ENCODE measurements around the gene COL6A2.

COL6A2 gene

DNA sequence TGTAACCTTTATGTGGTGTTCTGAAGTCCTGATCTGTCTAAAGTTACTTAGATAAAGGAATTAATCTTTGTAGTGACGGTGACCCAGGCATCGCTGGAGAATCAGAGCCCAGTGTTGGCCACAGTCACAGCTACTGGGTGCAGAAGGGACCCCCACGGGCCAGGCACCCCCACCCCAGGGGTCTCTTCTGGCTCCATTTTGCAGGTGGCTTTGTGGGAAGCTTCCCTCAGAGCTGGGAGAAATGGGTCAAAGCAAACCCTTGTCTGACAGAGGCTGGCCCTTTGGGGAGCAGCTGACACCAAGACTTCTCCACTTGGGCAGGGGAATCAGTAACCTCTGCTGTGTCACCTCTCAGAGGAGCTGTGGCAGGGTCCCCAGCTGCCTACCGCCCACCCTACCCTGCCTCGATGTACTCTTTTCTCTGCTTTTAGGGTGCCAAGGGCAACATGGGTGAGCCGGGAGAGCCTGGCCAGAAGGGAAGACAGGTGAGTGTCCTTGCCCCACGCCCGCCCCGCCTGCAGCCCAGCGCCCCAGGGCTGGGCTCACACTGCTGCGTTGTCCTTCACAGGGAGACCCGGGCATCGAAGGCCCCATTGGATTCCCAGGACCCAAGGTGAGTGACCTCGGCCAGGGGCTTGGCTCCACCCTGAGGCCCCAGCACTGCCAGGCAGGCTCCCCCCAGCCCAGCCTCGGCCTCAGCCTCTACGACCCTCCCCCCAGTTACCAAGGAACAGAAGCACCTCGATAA, 17.7 kb downstream of the COL6A2 start:
- Histone ChIP-seq H4K8ac (ENCODE audit: low read length) (no peak overlapping the region), H3K27me3 (ENCODE audit: control insufficient read depth in 1 of 2, insufficient read depth in 1 of 2, low read length in 2 of 2) (no peaks in the 10 kb centered on the region), H3K4me2 (ENCODE audit: low read length, poor library complexity, severe bottlenecking) (no peak overlapping the region), H3K4me1 (ENCODE audit: control insufficient read depth, insufficient read depth, low read depth, low read length) (peaks cover 10% of the 10 kb centered on the region), H2AK5ac (ENCODE audit: low read length, severe bottlenecking) (no peak overlapping the region), H2BK15ac (ENCODE audit: low read depth, poor library complexity, severe bottlenecking) (peak overlapping the region; percentile 8), H2BK5ac (ENCODE audit: low read depth, low read length, poor library complexity, severe bottlenecking) (no peak overlapping the region), H3K27ac (ENCODE audit: low read length, poor library complexity, severe bottlenecking) (no peak overlapping the region), H2AFZ (ENCODE audit: low read depth, low read length) (no peak overlapping the region), H4K91ac (ENCODE audit: low read length) (no peak overlapping the region), H3K9me3 (ENCODE audit: control insufficient read depth, low read length) (peaks cover 8% of the 10 kb centered on the region), H3K36me3 (ENCODE audit: control insufficient read depth in 1 of 2, insufficient read depth in 2 of 2, low read depth in 1 of 2, low read length in 2 of 2) (peaks cover 91 to 95% of the 10 kb centered on the region in 2 experiments), H3K79me1 (replicated peaks; ENCODE audit: low read length, poor library complexity, severe bottlenecking) (peaks cover 53% of the 10 kb centered on the region), H3K14ac (ENCODE audit: low read length in 2 of 2) (no peak overlapping the region), H2BK120ac (ENCODE audit: low read depth, low read length) (no peak overlapping the region), H3K4ac (ENCODE audit: low read depth in 1 of 2, low read length in 2 of 2) (no peak overlapping the region), H3K9ac (ENCODE audit: low read length) (no peak overlapping the region), H3K4me3 (ENCODE audit: insufficient read depth in 1 of 2, low read depth in 1 of 2, low read length in 2 of 2) (no peak overlapping the region), H2BK12ac (ENCODE audit: low read length in 2 of 2) (no peak overlapping the region), H3K23ac (ENCODE audit: low read length in 2 of 2) (no peak overlapping the region), H3K18ac (ENCODE audit: low read depth in 1 of 2, low read length in 2 of 2) (no peak overlapping the region)
- 95% methylated on average over 17 of the region's 17 CpGs for WGBS
- DNase-seq: no peak

DNA sequence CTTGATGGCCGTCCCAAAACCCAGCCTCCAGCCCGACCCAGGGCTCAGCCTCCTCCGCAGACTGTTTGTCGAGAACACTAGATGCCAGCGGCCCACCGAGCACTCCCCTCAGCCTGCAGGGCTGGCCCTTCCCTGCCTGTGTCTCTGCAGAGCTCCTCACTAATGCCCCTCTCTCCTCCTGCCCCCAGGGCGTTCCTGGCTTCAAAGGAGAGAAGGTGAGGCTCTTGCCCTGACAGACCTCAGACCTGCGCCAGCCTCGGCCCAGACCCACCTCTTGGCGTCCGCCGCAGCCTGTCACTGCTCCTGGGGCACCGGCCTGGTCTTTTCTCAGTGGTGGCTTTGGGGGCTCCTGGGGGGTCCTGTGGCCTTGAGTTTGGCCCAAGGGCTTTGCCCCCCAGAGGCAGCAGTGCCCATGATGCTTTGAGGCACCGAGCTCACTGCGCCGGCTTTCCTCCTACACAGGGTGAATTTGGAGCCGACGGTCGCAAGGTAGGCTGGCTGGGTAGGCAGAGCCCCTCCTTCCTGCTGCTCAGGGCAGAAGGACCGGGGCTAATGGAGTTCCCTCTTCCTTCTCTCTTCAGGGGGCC, 18.4 kb downstream of the COL6A2 start:
- Histone ChIP-seq H2AK5ac (ENCODE audit: low read length, severe bottlenecking) (no peak overlapping the region), H2BK5ac (ENCODE audit: low read depth, low read length, poor library complexity, severe bottlenecking) (no peak overlapping the region), H2BK12ac (ENCODE audit: low read length in 2 of 2) (no peak overlapping the region), H3K27me3 (ENCODE audit: control insufficient read depth in 1 of 2, insufficient read depth in 1 of 2, low read length in 2 of 2) (no peaks in the 10 kb centered on the region), H3K4me1 (ENCODE audit: control insufficient read depth, insufficient read depth, low read depth, low read length) (peaks cover 10% of the 10 kb centered on the region), H4K91ac (ENCODE audit: low read length) (no peak overlapping the region), H2BK15ac (ENCODE audit: low read depth, poor library complexity, severe bottlenecking) (no peak overlapping the region), H2BK120ac (ENCODE audit: low read depth, low read length) (no peak overlapping the region), H2AFZ (ENCODE audit: low read depth, low read length) (no peak overlapping the region), H3K9me3 (ENCODE audit: control insufficient read depth, low read length) (peaks cover 8% of the 10 kb centered on the region), H3K14ac (ENCODE audit: low read length in 2 of 2) (no peak overlapping the region), H4K8ac (ENCODE audit: low read length) (no peak overlapping the region), H3K27ac (ENCODE audit: low read length, poor library complexity, severe bottlenecking) (no peak overlapping the region), H3K79me1 (replicated peaks; ENCODE audit: low read length, poor library complexity, severe bottlenecking) (peaks cover 58% of the 10 kb centered on the region), H3K4me2 (ENCODE audit: low read length, poor library complexity, severe bottlenecking) (no peak overlapping the region), H3K36me3 (ENCODE audit: control insufficient read depth in 1 of 2, insufficient read depth in 2 of 2, low read depth in 1 of 2, low read length in 2 of 2) (peaks cover 91 to 95% of the 10 kb centered on the region in 2 experiments), H3K9ac (ENCODE audit: low read length) (peak overlapping the region; percentile 54), H3K4me3 (ENCODE audit: insufficient read depth in 1 of 2, low read depth in 1 of 2, low read length in 2 of 2) (no peak overlapping the region), H3K18ac (ENCODE audit: low read depth in 1 of 2, low read length in 2 of 2) (no peak overlapping the region), H3K23ac (ENCODE audit: low read length in 2 of 2) (no peak overlapping the region), H3K4ac (ENCODE audit: low read depth in 1 of 2, low read length in 2 of 2) (no peak overlapping the region)
- 97% methylated on average over 20 of the region's 20 CpGs for WGBS
- DNase-seq: no peak

DNA sequence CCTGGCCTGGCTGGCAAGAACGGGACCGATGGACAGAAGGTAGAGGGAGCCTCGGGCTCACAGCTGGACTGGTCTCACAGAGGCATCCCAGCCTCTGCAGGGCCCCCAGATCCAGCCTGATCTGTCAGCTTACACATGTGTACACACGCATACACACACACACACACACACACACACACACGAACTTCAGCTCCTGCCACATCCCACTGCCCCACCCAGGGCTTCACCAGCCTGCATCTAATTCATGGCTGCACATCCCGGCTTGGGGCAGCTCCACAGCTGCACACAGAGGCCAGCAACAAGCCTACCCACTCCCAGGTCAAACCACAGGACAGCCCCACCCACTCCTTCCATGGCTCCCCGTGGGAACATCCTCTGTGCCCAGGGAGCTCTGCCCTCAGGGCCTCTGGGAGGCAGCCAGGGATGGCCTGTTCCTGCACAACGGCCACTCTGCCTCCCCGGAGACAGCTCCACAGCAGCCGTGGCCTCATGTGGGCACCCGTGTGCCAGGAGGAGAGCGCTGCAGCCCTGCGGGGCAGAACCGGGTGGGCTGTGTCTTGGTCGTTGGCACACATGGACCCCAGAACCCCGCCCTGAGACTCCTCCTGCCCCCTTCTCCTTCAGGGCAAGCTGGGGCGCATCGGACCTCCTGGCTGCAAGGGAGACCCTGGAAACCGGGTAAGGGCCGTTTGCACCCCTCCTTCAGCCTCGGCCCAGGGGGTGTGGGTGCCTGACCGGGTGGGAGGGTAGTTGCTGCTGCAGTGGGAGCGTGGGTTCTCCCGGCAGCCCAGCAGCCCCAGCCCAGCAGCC, 19.1 kb downstream of the COL6A2 start:
- Histone ChIP-seq H3K36me3 (ENCODE audit: control insufficient read depth in 1 of 2, insufficient read depth in 2 of 2, low read depth in 1 of 2, low read length in 2 of 2) (peaks cover 94 to 98% of the 10 kb centered on the region in 2 experiments), H2AK5ac (ENCODE audit: low read length, severe bottlenecking) (no peak overlapping the region), H3K4me2 (ENCODE audit: low read length, poor library complexity, severe bottlenecking) (no peak overlapping the region), H2BK12ac (ENCODE audit: low read length in 2 of 2) (no peak overlapping the region), H4K8ac (ENCODE audit: low read length) (peak overlapping the region; percentile 31), H2AFZ (ENCODE audit: low read depth, low read length) (no peak overlapping the region), H2BK15ac (ENCODE audit: low read depth, poor library complexity, severe bottlenecking) (no peak overlapping the region), H2BK120ac (ENCODE audit: low read depth, low read length) (no peak overlapping the region), H3K27me3 (ENCODE audit: control insufficient read depth in 1 of 2, insufficient read depth in 1 of 2, low read length in 2 of 2) (no peaks in the 10 kb centered on the region), H3K4me3 (ENCODE audit: insufficient read depth in 1 of 2, low read depth in 1 of 2, low read length in 2 of 2) (no peak overlapping the region), H3K14ac (ENCODE audit: low read length in 2 of 2) (no peak overlapping the region), H3K4ac (ENCODE audit: low read depth in 1 of 2, low read length in 2 of 2) (peak overlapping the region in 1 of 2 experiments; percentile 11), H3K9ac (ENCODE audit: low read length) (peak overlapping the region; percentile 54), H3K79me1 (replicated peaks; ENCODE audit: low read length, poor library complexity, severe bottlenecking) (peaks cover 59% of the 10 kb centered on the region), H3K23ac (ENCODE audit: low read length in 2 of 2) (no peak overlapping the region), H2BK5ac (ENCODE audit: low read depth, low read length, poor library complexity, severe bottlenecking) (no peak overlapping the region), H4K91ac (ENCODE audit: low read length) (no peak overlapping the region), H3K9me3 (ENCODE audit: control insufficient read depth, low read length) (peaks cover 8% of the 10 kb centered on the region), H3K27ac (ENCODE audit: low read length, poor library complexity, severe bottlenecking) (no peak overlapping the region), H3K4me1 (ENCODE audit: control insufficient read depth, insufficient read depth, low read depth, low read length) (peaks cover 16% of the 10 kb centered on the region), H3K18ac (ENCODE audit: low read depth in 1 of 2, low read length in 2 of 2) (peak overlapping the region in 1 of 2 experiments; percentile 16)
- DNase-seq: peak; percentile 34
- WGBS: 90% methylated on average over 18 of the region's 24 CpGs

Data from mesenchymal stem cell (in vitro differentiated cells and primary cell).